UCSD-AML1 (cell line): ENCODE results near the gene TMEM63A.
"Not testable (repeated sequence)": the region's sequence is repeated elsewhere in the genome, so short reads cannot be mapped to it uniquely, and the experiment has no call there.

Experiments used
- DNase-seq: peaks from one replicate; lab custom pipeline; 2025; ENCODE audit not compliant: unreplicated experiment; lab: John Stamatoyannopoulos, UW

TMEM63A gene

GRCh38 chr1:225909477-225909876, 27.3 kb upstream of the TMEM63A start:
- no peak for DNase-seq

GRCh38 chr1:225908773-225909172, 26.6 kb upstream of the TMEM63A start:
- no peak for DNase-seq

GRCh38 chr1:225908013-225908640, 25.9 kb upstream of the TMEM63A start:
- DNase-seq, result no peak

- no peak for DNase-seq
Measured at GRCh38 chr1:225907341-225907740, 25.2 kb upstream of the TMEM63A start.

- DNase-seq, result no peak
Measured at GRCh38 chr1:225906467-225906866, 24.3 kb upstream of the TMEM63A start.

GRCh38 chr1:225903623-225904022, 21.4 kb upstream of the TMEM63A start:
- no peak for DNase-seq

GRCh38 chr1:225899044-225899925, 17.1 kb upstream of the TMEM63A start:
- peak; percentile 67 for DNase-seq

- DNase-seq, result no peak
Measured at GRCh38 chr1:225897595-225898514, 15.7 kb upstream of the TMEM63A start.

- peak; percentile 27 for DNase-seq
Measured at GRCh38 chr1:225896937-225897549, 14.9 kb upstream of the TMEM63A start.

GRCh38 chr1:225896494-225896893, 14.3 kb upstream of the TMEM63A start:
- no peak for DNase-seq

GRCh38 chr1:225892307-225892706, 10.1 kb upstream of the TMEM63A start:
- DNase-seq, result no peak

GRCh38 chr1:225891229-225891972, 9.2 kb upstream of the TMEM63A start:
- no peak for DNase-seq

GRCh38 chr1:225890346-225891228, 8.4 kb upstream of the TMEM63A start:
- DNase-seq, result no peak

- no peak for DNase-seq
Measured at GRCh38 chr1:225889743-225890142, 7.6 kb upstream of the TMEM63A start.

GRCh38 chr1:225888898-225889601, 6.9 kb upstream of the TMEM63A start, which contains the start of gene LEFTY1:
TSS of gene LEFTY1 (minus strand) at chr1:225889146. CDS start at chr1:225889066, 80 bp downstream.
- no peak for DNase-seq

GRCh38 chr1:225888289-225888897, 6.2 kb upstream of the TMEM63A start:
- DNase-seq, result no peak

- DNase-seq, result not testable (repeated sequence)
Measured at GRCh38 chr1:225887554-225888288, 5.5 kb upstream of the TMEM63A start.

- no peak for DNase-seq
Measured at GRCh38 chr1:225887030-225887314, 4.8 kb upstream of the TMEM63A start.
